Retinal pigment epithelial cell (primary cell): ENCODE data around the gene OTOP3.
A peak's percentile ranks its signal among the peaks of the same experiment; 100 is the strongest.

ENCODE experiments used
- DNase-seq: peaks from one replicate; pipeline ENCODE4 v3.0.0-alpha.2; 2010; ENCODE audit warnings: low read depth
- H3K4me3 ChIP-seq: 2 replicates; pipeline ENCODE4 v1.5.1; 2011; ENCODE audit warnings: mild to moderate bottlenecking, low read length, control low read depth, moderate library complexity
- TF ChIP-seq, protein P1 (sequence below): conservative IDR thresholded peaks from 2 replicates; pipeline ENCODE4 v1.5.1; 2011; ENCODE audit warnings: low read depth, low read length, control low read depth, inconsistent platforms

Gene OTOP3

DNA sequence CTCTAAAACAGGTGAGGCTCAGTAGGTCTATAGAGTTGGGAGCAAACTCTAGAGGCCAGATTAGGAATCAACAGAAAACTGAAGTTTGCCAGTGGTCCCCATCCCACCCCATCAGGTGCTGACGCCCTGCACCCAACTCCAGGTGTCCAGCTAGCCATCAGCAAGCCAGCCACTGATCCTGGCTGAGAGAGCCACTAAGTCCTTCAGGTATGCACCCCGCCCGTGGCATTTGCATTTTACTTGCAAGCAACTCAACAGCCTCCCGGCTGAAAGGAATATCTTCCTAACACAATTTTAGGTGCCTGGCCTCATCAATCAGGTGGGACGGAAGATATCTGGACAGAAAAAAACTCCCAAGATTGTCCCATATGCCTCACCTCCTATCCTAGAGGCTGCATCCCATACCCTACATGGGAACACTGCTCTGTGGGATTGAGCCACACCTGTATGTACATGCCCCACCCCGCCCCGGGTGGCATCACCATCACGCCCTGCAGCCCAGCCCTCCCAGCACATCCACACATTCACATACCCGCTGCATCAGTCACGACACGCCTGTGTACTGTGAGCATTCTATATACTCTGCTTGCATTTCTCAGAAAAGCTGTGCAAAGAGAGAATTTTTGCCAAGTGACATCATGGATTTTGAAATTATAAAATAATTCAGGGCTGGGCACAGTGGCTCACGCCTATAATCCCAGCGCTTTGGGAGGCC lies 8.3 kb downstream of the OTOP3 start:
- TF ChIP-seq, protein P1, sequence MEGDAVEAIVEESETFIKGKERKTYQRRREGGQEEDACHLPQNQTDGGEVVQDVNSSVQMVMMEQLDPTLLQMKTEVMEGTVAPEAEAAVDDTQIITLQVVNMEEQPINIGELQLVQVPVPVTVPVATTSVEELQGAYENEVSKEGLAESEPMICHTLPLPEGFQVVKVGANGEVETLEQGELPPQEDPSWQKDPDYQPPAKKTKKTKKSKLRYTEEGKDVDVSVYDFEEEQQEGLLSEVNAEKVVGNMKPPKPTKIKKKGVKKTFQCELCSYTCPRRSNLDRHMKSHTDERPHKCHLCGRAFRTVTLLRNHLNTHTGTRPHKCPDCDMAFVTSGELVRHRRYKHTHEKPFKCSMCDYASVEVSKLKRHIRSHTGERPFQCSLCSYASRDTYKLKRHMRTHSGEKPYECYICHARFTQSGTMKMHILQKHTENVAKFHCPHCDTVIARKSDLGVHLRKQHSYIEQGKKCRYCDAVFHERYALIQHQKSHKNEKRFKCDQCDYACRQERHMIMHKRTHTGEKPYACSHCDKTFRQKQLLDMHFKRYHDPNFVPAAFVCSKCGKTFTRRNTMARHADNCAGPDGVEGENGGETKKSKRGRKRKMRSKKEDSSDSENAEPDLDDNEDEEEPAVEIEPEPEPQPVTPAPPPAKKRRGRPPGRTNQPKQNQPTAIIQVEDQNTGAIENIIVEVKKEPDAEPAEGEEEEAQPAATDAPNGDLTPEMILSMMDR = no peak
- no peak overlapping the region for H3K4me3 ChIP-seq
- peak; percentile 8 for DNase-seq

DNA sequence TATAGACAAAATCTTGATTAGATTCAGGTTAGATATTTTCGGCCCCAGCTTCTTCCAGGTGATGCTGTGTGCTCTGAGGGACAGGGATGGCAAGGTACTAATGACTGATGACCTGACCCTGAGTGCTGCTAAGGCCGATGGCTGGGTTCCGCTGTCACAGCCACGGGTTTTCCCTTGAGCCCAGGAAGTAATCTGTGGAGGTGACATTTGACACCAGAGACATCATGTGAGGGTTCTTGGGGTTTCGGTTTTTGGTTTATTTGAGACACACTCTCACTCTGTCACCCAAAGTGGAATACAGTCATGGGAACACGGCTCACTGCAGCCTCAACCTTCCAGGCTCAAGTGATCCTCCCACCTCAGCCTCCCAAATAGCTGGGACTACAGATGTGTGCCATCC lies 9.8 kb downstream of the OTOP3 start:
- no peak for DNase-seq
- H3K4me3 ChIP-seq = no peak overlapping the region
- TF ChIP-seq, protein P1 = no peak

DNA sequence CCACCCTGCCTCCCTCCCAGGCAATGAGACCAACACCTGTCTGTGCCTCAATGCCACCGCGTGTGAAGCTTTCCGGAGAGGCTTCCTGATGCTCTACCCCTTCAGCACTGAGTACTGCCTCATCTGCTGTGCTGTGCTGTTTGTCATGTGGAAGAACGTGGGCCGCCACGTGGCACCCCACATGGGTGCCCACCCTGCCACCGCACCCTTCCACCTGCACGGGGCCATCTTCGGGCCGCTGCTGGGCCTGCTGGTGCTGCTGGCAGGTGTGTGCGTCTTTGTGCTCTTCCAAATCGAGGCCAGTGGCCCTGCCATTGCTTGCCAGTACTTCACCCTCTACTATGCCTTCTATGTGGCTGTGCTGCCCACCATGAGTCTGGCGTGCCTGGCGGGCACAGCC lies 10.9 kb downstream of the OTOP3 start:
- no peak for DNase-seq
- TF ChIP-seq, protein P1 = no peak
- H3K4me3 ChIP-seq = no peak overlapping the region

DNA sequence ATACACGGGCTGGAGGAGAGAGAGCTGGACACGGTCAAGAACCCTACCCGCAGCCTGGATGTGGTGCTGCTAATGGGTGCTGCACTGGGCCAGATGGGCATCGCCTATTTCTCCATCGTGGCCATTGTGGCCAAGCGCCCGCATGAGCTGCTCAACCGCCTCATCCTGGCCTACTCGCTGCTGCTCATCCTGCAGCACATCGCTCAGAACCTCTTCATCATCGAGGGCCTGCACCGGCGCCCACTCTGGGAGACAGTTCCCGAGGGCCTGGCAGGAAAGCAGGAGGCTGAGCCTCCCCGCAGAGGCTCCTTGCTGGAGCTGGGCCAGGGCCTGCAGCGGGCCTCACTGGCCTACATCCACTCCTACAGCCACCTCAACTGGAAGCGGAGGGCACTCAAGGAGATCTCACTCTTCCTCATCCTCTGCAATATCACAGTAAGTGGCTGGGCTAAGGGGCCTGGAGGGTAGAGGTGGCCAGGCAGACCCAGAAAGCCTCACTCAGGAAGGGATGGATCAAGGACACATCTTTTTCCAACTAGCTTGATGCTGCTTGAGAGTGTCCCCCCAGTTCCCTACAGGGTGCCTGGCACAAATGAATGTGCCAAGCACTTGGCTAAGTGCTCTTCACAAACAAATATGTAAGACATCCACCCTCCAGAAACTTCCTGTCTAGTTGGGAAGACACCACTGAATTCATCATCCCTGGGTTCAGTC lies 11.5 kb downstream of the OTOP3 start:
- DNase-seq = no peak
- H3K4me3 ChIP-seq = no peak overlapping the region
- TF ChIP-seq, protein P1 = no peak

DNA sequence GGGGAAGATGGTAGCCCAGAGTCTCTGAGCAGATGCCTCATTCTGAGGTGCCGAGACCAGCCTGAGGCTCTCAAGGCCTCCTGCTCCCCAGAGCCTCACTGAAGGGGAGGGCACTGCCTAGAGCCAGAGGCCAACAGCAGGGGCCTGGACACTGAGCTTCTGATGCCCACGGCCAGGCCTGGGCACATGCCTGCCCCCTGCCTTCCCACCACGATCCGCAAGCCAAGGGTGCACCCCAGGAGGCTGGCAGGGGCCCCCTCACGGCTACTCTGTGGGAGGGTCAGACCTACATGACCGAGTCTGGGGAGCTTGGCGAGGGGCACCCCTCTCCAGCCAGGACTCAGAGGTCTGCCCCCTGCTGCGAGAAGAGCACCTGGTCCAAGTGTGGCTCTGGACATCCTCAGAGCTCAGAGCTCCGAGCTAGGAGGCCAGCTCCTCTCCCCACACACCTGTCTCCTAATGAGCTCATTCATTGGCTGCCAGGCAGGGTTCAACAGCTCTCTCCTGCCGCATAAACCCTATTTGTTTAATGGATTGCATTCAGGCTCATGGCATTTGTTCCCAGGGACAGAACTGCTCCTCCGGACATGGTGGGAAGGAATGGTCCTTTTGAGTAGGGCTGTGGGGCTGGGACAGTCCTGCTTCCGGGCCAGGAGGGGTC lies 13.9 kb downstream of the OTOP3 start:
- TF ChIP-seq, protein P1 = no peak
- no peak for DNase-seq
- H3K4me3 ChIP-seq = no peak overlapping the region

DNA sequence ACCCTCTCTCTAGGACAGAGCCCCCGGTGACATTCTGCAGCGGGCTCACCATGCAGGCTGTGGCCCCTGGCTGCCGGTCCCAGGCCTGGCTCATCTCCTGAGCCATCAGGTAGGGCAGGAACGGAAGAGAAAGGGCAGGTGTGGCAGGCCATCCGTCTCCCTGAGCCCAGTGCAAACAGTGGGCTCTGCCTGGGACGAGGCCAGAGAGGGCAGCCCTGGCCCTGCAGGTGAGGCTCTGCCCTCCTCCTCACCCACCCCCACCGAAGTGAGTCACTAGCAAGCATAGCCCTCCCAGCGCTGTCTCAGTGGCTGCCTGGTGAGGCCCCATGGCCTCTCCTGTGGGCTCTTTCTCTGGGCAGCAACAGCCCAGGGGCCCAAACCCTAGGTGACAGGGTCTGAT lies 14.5 kb downstream of the OTOP3 start:
- no peak overlapping the region for H3K4me3 ChIP-seq
- TF ChIP-seq, protein P1 = no peak
- no peak for DNase-seq
